ENCODE results near the gene LRRC1. TPM values are rescaled to one million over a fixed set of nuclear protein-coding genes. Genes with fewer than 3 reads are reported as not detected.

Gene LRRC1
- total and polyA plus RNA-seq, 2 of the 13 experiments (the other 11 are each of a cell fraction or from before 2014, with no cell fraction given) = 15.6 to 27.7 TPM

DNA sequence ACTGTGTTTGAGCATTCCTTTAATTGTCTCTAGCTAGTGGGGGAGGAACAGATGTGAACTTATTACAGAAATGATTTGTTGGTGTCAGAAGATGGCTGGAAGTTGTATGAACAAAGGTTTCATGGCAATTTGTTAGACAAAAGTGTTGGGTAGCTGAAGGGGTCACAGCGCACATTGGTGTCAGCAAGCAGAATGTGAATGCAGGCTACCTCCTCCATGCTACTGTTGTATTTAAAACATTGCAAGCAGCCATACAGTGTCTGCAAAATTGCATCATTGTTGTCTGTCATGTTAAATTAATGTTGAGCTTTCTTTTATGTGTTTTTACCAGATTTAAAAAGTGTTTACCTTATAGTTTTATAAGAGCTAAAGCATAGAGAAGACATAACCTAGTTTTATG is 6.2 kb downstream of the LRRC1 start (continued):
- TF ChIP-seq ZNF619 (CRISPR knock-in tag; IDR thresholded peaks at IDR 0.05) = no peak
- TF ChIP-seq, protein P1, sequence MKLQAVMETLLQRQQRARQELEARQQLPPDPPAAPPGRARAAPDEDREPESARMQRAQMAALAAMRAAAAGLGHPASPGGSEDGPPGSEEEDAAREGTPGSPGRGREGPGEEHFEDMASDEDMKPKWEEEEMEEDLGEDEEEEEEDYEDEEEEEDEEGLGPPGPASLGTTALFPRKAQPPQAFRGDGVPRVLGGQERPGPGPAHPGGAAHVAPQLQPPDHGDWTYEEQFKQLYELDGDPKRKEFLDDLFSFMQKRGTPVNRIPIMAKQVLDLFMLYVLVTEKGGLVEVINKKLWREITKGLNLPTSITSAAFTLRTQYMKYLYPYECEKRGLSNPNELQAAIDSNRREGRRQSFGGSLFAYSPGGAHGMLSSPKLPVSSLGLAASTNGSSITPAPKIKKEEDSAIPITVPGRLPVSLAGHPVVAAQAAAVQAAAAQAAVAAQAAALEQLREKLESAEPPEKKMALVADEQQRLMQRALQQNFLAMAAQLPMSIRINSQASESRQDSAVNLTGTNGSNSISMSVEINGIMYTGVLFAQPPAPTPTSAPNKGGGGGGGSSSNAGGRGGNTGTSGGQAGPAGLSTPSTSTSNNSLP (IDR thresholded peaks at IDR 0.05; ENCODE audit: low read depth, low read length) = no peak
- no peak for TF ChIP-seq ETV6 (CRISPR knock-in tag; conservative IDR thresholded peaks at IDR 0.05)
- TF ChIP-seq SMYD3 (CRISPR knock-in tag; IDR thresholded peaks at IDR 0.05) = no peak

GRCh38 chr6:53802582-53802981 is 7.8 kb downstream of the LRRC1 start:
- no peak overlapping the region for H2AFZ ChIP-seq (ENCODE audit: low read length)
- peaks cover 0 to 3% of the 10 kb centered on the region in 2 experiments; a peak in 3 of 5 replicates for H3K36me3 ChIP-seq (replicated peaks in 1 of 2; ENCODE audit: control insufficient read depth in 1 of 2, insufficient read depth in 2 of 2, low read length in 2 of 2)
- ChIA-PET CTCF (ENCODE audit: low intra/inter-chr PET ratio, low total read pairs) (no interaction called here), POLR2A (no interaction called here)
- no TSS peak for BruUV-seq (replicated peaks)
- no peaks in the 10 kb centered on the region; a peak in 1 of 5 replicates for H3K27me3 ChIP-seq (ENCODE audit: control insufficient read depth in 1 of 2, insufficient read depth in 2 of 2, low read length in 2 of 2)
- no peak overlapping the region for H3K27ac ChIP-seq (ENCODE audit: extremely low read length, insufficient read depth, low read length)
- ATAC-seq = no peak
- peaks cover 5% of the 10 kb centered on the region; the same call in 1 of the 2 replicates for H4K20me1 ChIP-seq (ENCODE audit: insufficient read depth, low read length)
- H3K4me2 ChIP-seq (ENCODE audit: low read depth, low read length) = no peak overlapping the region
- in situ Hi-C loops (cut with HindIII; ENCODE audit: extremely low pct_ligation_motif_present, low pct_unique_long_range_greater_than_20kb) (no loop called here), intact Hi-C loops (cut with micrococcal nuclease; ENCODE audit: unreplicated experiment) (no loop called here)
- H3K9ac ChIP-seq (ENCODE audit: insufficient read depth, low read depth, low read length) = no peak overlapping the region
- peaks cover 42% of the 10 kb centered on the region for H3K4me1 ChIP-seq (ENCODE audit: insufficient read depth, low read length)
- no peak for DNase-seq (ENCODE audit: low spot score)
- FAIRE-seq = no peak
- no peak overlapping the region for H3K4me3 ChIP-seq (replicated peaks in 1 of 3; ENCODE audit: insufficient read depth in 1 of 3, low read depth in 2 of 3, low read length in 3 of 3)
- H3K79me2 ChIP-seq (ENCODE audit: insufficient read depth, low read length) = peaks cover 88% of the 10 kb centered on the region
- no peaks in the 10 kb centered on the region for H3K9me3 ChIP-seq (ENCODE audit: low read length)
- TF ChIP-seq, protein P2, sequence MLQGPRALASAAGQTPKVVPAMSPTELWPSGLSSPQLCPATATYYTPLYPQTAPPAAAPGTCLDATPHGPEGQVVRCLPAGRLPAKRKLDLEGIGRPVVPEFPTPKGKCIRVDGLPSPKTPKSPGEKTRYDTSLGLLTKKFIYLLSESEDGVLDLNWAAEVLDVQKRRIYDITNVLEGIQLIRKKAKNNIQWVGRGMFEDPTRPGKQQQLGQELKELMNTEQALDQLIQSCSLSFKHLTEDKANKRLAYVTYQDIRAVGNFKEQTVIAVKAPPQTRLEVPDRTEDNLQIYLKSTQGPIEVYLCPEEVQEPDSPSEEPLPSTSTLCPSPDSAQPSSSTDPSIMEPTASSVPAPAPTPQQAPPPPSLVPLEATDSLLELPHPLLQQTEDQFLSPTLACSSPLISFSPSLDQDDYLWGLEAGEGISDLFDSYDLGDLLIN (CRISPR knock-in tag; IDR thresholded peaks at IDR 0.05; ENCODE audit: borderline replicate concordance) = no peak
- TF ChIP-seq, protein P3, sequence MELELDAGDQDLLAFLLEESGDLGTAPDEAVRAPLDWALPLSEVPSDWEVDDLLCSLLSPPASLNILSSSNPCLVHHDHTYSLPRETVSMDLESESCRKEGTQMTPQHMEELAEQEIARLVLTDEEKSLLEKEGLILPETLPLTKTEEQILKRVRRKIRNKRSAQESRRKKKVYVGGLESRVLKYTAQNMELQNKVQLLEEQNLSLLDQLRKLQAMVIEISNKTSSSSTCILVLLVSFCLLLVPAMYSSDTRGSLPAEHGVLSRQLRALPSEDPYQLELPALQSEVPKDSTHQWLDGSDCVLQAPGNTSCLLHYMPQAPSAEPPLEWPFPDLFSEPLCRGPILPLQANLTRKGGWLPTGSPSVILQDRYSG (CRISPR knock-in tag; IDR thresholded peaks at IDR 0.05) = no peak
- no peak for TF ChIP-seq FOXA1 (IDR thresholded peaks at IDR 0.05)
- TF ChIP-seq FOXA1 (CRISPR knock-in tag; IDR thresholded peaks at IDR 0.05) = no peak
- no peak for TF ChIP-seq ZNF773 (CRISPR knock-in tag; IDR thresholded peaks at IDR 0.05; ENCODE audit: borderline replicate concordance)
- TF ChIP-seq ZNF382 (CRISPR knock-in tag; IDR thresholded peaks at IDR 0.05; ENCODE audit: borderline replicate concordance) = no peak
- no peak for TF ChIP-seq ZNF720 (CRISPR knock-in tag; IDR thresholded peaks at IDR 0.05)
- no peak for TF ChIP-seq HNF4G (IDR thresholded peaks at IDR 0.05; ENCODE audit: borderline replicate concordance, low read depth, low read length)
- TF ChIP-seq HNF4G (CRISPR knock-in tag; IDR thresholded peaks at IDR 0.05; ENCODE audit: borderline replicate concordance, low read depth) = no peak
- no peak for TF ChIP-seq RAD51 (IDR thresholded peaks at IDR 0.05; ENCODE audit: borderline replicate concordance)
- TF ChIP-seq, protein P4, sequence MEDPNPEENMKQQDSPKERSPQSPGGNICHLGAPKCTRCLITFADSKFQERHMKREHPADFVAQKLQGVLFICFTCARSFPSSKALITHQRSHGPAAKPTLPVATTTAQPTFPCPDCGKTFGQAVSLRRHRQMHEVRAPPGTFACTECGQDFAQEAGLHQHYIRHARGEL (CRISPR knock-in tag; IDR thresholded peaks at IDR 0.05) = no peak
- no peak for TF ChIP-seq JUNB (CRISPR knock-in tag; IDR thresholded peaks at IDR 0.05; ENCODE audit: borderline replicate concordance)
- no peak for TF ChIP-seq MAX (IDR thresholded peaks at IDR 0.05)
- TF ChIP-seq ZNF329 (CRISPR knock-in tag; IDR thresholded peaks at IDR 0.05; ENCODE audit: low read depth) = no peak
- no peak for TF ChIP-seq ZBTB34 (CRISPR knock-in tag; IDR thresholded peaks at IDR 0.05)
- no peak for TF ChIP-seq IKZF4 (CRISPR knock-in tag; IDR thresholded peaks at IDR 0.05; ENCODE audit: borderline replicate concordance, low read depth, not compliant biosample characterization)

Data from HepG2 (cell line).